Stomach (tissue), 9 donors: ENCODE measurements around the gene KLHL24. TPM values are rescaled to one million over a fixed set of nuclear protein-coding genes. Genes with fewer than 3 reads are reported as not detected.

Experiments
- DNase-seq, 2 donors: peaks; one replicate each; pipeline versions ENCODE4 v3.0.0 to v3.0.0-alpha.2; 2013 to 2019
- H3K27ac ChIP-seq, 5 donors: fragments of 200-600 bp in 4 of 5; sonication (generic) in 4 of 5; one replicate each; pipeline ENCODE4 v1.5.1; 2013 to 2019; ENCODE audit warnings: mild to moderate bottlenecking in 1 of 5, moderate library complexity in 1 of 5
- H3K27me3 ChIP-seq, 3 donors: fragments of 200-600 bp; sonication (generic); one replicate each; pipeline ENCODE4 v1.5.1; 2017 to 2019; ENCODE audit warnings: mixed run types in 1 of 3
- H3K36me3 ChIP-seq, 4 donors: fragments of 200-600 bp; sonication (generic); 1 replicate in 3 of 4; 2 replicates in 1 of 4; pipeline ENCODE4 v1.5.1; 2016 to 2019
- H3K4me1 ChIP-seq, 4 donors: fragments of 200-600 bp; sonication (generic); one replicate each; pipeline ENCODE4 v1.5.1; 2016 to 2019
- H3K4me3 ChIP-seq, 4 donors: fragments of 200-600 bp; sonication (generic) in 3 of 4; one replicate each; pipeline ENCODE4 v1.5.1; 2016 to 2019; ENCODE audit warnings: mild to moderate bottlenecking in 1 of 4
- H3K9me3 ChIP-seq, 4 donors: fragments of 200-600 bp; sonication (generic); one replicate each; pipeline ENCODE4 v1.5.1; 2016 to 2019
- CTCF ChIP-seq, 7 experiments: fragments of 450-650 bp in 4 of 7; fragments of 200-600 bp in 3 of 7; sonication (generic) in 3 of 7; IDR thresholded peaks; one replicate each; pipeline ENCODE4 v1.5.1; 2016 to 2019; ENCODE audit warnings: antibody characterized with exemption in 7 of 7, control low read depth in 2 of 7, mild to moderate bottlenecking in 1 of 7
- EP300 ChIP-seq: sonication (generic); formaldehyde crosslinking; IDR thresholded peaks from one replicate; pipeline ENCODE4 v1.6.1; 2017; ENCODE audit warnings: antibody characterized with exemption
- POLR2A ChIP-seq, 4 donors: fragments of 450-650 bp; IDR thresholded peaks; one replicate each; pipeline ENCODE4 v1.6.1; 2016; ENCODE audit warnings: antibody characterized with exemption in 4 of 4, control low read depth in 2 of 4, mild to moderate bottlenecking in 1 of 4, moderate library complexity in 1 of 4
- POLR2AphosphoS5 ChIP-seq, 3 donors: sonication (generic); formaldehyde crosslinking; IDR thresholded peaks; one replicate each; pipeline ENCODE4 v1.6.1; 2016; ENCODE audit warnings: antibody characterized with exemption in 3 of 3
- WGBS, 5 donors: extraction: QIAGEN DNeasy Blood & Tissue Kit in 3 of 5; methylation state at CpG; one replicate each; pipeline versions ENCODE4 v1.1.5 to v1.1.7; 2013 to 2018; 5-methylcytosine and 5-hydroxymethylcytosine counted together
- intact Hi-C: fragments of 100-400 bp; cut with DNase I; formaldehyde crosslinking; loops from one replicate; pipeline ENCODE4 v1.15.1; 2023; ENCODE audit warnings: low total_unique reads
- polyA plus RNA-seq, 3 donors: library from polyadenylated mRNA; stranded (reverse); fragments of 200-250 nt; gene quantifications; one replicate each; pipeline ENCODE4 v1.2.3, GENCODE V29; 2013
- total RNA-seq, 5 donors: library from RNA; depleted of rRNA; stranded (reverse); fragments of >200 nt; gene quantifications; one replicate each; pipeline versions ENCODE4 v1.1.0 to v1.2.3, GENCODE V29; 2014 to 2016
- donor health status: healthy with polysubstance abuse.
- donor health status: Bipolar disorder and iron deficiency.
- donor health status: healthy.

KLHL24 gene
- total and polyA plus RNA-seq, 8 donors: 5.2 to 186 (median 28.2) TPM

- Histone ChIP-seq H3K4me1 (peaks cover 0 to 4% (median 0%) of the 10 kb centered on the region in 4 donors), H3K27me3 (no peaks in the 10 kb centered on the region), H3K36me3 (peaks cover 0 to 14% (median 12%) of the 10 kb centered on the region in 4 donors), H3K9me3 (no peaks in the 10 kb centered on the region), H3K27ac (no peak overlapping the region), H3K4me3 (no peak overlapping the region)
- intact Hi-C loops: no loop called here
- no peak for DNase-seq
- no peak for TF ChIP-seq POLR2AphosphoS5 (IDR thresholded peaks at IDR 0.05)
- no peak for TF ChIP-seq POLR2A (IDR thresholded peaks at IDR 0.05)
- no peak for TF ChIP-seq CTCF (IDR thresholded peaks at IDR 0.05)
- TF ChIP-seq EP300: no peak
- 93 to 98% (median 98%) methylated on average over 3 of the region's 3 CpGs for WGBS, 5 donors
These were observed 76.1 kb downstream of the KLHL24 start for GRCh38 chr3:183711516-183711915.

- H3K27ac ChIP-seq: no peak overlapping the region
- DNase-seq: no peak
- H3K36me3 ChIP-seq: peaks cover 11 to 45% (median 42%) of the 10 kb centered on the region in 4 donors
- H3K9me3 ChIP-seq: no peaks in the 10 kb centered on the region
- intact Hi-C loops: no loop called here
- TF ChIP-seq POLR2A (IDR thresholded peaks at IDR 0.05): no peak
- no peak for TF ChIP-seq CTCF (IDR thresholded peaks at IDR 0.05)
- TF ChIP-seq POLR2AphosphoS5 (IDR thresholded peaks at IDR 0.05): no peak
- TF ChIP-seq EP300: no peak
- H3K4me3 ChIP-seq: no peak overlapping the region
- no peaks in the 10 kb centered on the region for H3K27me3 ChIP-seq
- H3K4me1 ChIP-seq: peaks cover 0 to 4% (median 0%) of the 10 kb centered on the region in 4 donors
These were observed 79.2 kb downstream of the KLHL24 start for GRCh38 chr3:183714622-183715021.

- no peak overlapping the region for H3K27ac ChIP-seq
- no peak for DNase-seq
- 76 to 89% (median 81%) methylated on average over 3 of the region's 3 CpGs for WGBS, 5 donors
- no peaks in the 10 kb centered on the region for H3K4me1 ChIP-seq
- no peaks in the 10 kb centered on the region for H3K9me3 ChIP-seq
- intact Hi-C loops: no loop called here
- H3K36me3 ChIP-seq: peaks cover 20 to 74% (median 73%) of the 10 kb centered on the region in 4 donors
- H3K4me3 ChIP-seq: no peak overlapping the region
- H3K27me3 ChIP-seq: no peaks in the 10 kb centered on the region
- TF ChIP-seq POLR2AphosphoS5 (IDR thresholded peaks at IDR 0.05) (no peak), EP300 (no peak), POLR2A (IDR thresholded peaks at IDR 0.05) (no peak), CTCF (IDR thresholded peaks at IDR 0.05) (no peak)
These were observed 82.6 kb downstream of the KLHL24 start for GRCh38 chr3:183718012-183718411.

- WGBS, 5 donors: 63 to 91% (median 78%) methylated on average over 6 of the region's 6 CpGs
These were observed 90.0 kb downstream of the KLHL24 start for GRCh38 chr3:183725387-183725786.

More at GRCh38 chr3:183725387-183725786, 90.0 kb downstream of the KLHL24 start:
- Histone ChIP-seq H3K4me3 (no peak overlapping the region), H3K36me3 (peaks cover 20 to 98% (median 95%) of the 10 kb centered on the region in 4 donors), H3K4me1 (no peaks in the 10 kb centered on the region), H3K27ac (no peak overlapping the region), H3K27me3 (no peaks in the 10 kb centered on the region), H3K9me3 (no peaks in the 10 kb centered on the region)
- no peak for TF ChIP-seq CTCF (IDR thresholded peaks at IDR 0.05)
- no peak for TF ChIP-seq POLR2A (IDR thresholded peaks at IDR 0.05)
- TF ChIP-seq POLR2AphosphoS5 (IDR thresholded peaks at IDR 0.05): no peak
- no peak for TF ChIP-seq EP300
- intact Hi-C loops: no loop called here
- DNase-seq: no peak
